ENCODE data around the gene SPINT2.

DNA sequence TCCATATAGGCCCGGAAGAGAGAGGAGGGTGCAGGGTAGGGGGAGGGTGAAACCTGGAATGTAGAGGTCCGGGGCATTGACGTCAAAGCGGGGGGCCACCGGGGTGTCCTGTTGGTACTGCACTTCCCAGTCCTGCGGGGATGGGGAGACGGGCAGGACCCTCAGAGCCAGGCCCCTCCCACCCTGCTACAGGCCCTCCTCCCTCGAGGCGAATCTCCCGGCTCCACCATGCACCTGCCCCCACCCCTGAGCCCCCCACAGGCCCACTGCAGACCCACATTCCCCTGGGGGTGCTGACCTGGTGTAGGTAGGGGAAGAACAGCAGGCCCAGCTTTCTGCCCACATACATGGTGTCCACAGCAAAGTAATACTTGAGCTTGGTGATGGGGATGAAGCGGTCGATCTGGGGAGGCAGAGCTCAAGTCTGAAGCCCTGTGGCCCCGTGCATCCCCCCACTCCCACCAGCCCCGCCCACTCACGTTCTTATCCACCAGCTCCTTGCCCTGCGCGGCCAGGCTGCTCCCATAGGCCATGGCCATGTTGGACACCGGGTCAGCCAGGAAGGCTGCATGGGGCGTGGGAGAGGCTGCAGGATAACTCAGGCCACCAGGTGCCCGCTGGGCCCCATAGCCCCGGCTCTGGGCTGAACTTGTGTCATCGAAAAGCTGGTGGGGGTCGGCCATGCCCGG lies 44.7 kb downstream of the SPINT2 start:
- no peak for TF ChIP-seq RAD51 (IDR thresholded peaks at IDR 0.05; ENCODE audit: borderline replicate concordance)
- TF ChIP-seq ZNF343 (CRISPR knock-in tag; IDR thresholded peaks at IDR 0.05): no peak
- no peak for TF ChIP-seq MYC (CRISPR knock-in tag; IDR thresholded peaks at IDR 0.05; ENCODE audit: borderline replicate concordance)
- no peak for TF ChIP-seq CTCF (CRISPR knock-in tag; IDR thresholded peaks at IDR 0.05)
- TF ChIP-seq ZSCAN29 (CRISPR knock-in tag; conservative IDR thresholded peaks at IDR 0.05): no peak
- no peak for TF ChIP-seq TAF1 (CRISPR knock-in tag; IDR thresholded peaks at IDR 0.05)
- no peak for TF ChIP-seq ARNTL (CRISPR knock-in tag; IDR thresholded peaks at IDR 0.05)
- TF ChIP-seq XRCC5 (optimal IDR thresholded peaks at IDR 0.05; ENCODE audit: low read length): no peak
- TF ChIP-seq ZNF761 (CRISPR knock-in tag; conservative IDR thresholded peaks at IDR 0.05): no peak
- TF ChIP-seq ZFP41 (CRISPR knock-in tag; IDR thresholded peaks at IDR 0.05; ENCODE audit: borderline replicate concordance): no peak
